ENCODE measurements around the gene SPG7.

SPG7 gene

GRCh38 chr16:89484923-89485679, 23.1 kb upstream of the SPG7 start:
- no peak for DNase-seq (ENCODE audit: low read depth in 2 of 2, low spot score in 1 of 2)

DNA sequence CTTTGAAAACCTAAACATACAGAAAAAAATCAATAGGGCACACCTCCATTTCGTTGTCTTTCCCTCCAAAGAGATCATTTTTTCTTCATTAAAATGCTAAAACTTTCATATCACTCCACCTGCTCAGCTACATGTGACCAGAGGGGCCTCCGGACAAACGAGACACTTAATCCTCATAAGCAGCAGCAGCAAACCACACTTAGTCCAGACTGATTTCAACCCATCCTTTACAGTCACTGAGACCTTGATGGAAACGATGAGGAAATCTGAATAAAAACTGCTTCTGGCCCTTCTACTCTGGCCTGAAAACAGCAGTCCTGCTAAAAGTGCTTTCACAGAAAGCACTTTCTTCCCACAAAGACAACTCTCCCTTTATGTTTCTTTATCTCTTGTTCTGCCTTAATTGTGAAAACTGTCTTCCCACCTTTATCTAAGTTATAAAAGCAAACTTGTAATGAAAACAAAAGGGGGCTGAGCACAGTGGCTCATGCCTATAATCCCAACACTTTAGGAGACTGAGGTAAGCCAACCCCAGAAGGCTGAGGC, 22.4 kb upstream of the SPG7 start:
- no peak for DNase-seq (ENCODE audit: low read depth in 2 of 2, low spot score in 1 of 2)

DNA sequence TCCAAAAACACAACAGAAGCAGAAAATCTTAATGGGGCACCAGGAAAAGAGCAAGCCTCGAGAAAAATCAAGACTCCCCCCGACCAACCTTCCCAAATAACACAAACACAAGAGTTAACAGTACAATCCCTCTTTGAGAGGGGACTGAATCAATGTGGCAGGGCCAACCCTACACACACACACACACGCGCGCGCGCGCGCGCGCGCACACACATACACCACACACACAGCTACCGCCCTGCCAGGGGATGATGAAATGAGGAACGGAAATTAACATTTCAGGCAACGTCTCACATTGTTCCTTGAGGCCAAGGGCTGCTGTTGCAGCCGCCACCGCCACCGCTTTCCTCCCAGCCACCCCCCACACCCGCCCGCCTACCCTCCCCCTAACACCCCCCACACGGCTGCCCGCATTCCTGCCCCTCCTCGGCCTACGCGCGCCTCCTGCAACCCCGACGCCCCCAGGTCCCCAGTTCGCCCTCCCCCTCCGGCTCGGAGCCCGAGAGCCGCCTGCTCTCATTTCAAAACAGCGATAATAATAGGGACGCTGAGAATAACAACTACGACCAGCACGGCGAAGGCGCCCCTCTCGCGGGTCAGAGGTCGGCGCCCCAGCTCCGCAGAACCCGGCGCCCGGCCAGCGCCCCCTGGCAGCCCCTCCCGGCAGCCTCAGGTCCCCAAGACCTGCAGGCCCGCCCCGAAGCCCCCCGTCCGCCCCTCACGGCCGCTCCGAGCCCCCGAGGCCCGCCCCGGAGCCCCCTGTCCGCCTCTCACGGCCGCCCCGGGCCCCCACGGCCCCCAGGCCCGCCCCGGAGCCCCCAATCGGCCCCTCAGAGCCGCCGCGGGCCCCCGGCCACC, 18.9 kb upstream of the SPG7 start:
- peak; percentile 61 to 86 for DNase-seq (ENCODE audit: low read depth in 2 of 2, low spot score in 1 of 2)

DNA sequence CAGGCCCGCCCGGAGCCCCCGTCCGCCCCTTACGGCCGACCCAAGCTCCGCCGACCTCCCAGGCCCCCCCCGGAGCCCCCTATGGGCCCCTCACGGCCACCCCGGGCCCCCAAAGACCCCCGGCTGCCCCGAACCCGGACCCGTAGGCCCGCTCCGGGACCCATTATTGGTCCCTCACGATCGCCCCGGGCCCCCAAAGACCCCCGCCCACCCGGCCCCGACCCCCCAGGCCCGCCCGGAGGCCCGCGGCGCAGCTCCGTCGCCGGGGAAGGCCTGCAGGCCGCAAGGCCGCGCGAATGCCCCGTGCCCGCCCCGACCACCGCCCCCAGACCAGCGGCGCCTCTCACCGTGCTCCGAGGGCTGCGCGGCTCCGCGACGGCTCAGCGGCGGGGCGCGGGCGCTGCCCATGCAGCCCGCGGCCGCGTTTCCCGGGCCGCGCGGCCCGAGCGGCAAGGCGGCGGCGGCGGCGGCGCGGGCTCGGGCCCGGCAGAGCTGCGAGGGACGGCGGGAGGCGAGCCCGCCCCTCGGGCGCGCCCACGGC, 18.2 kb upstream of the SPG7 start:
- DNase-seq (ENCODE audit: low read depth in 2 of 2, low spot score in 1 of 2), result no peak

DNA sequence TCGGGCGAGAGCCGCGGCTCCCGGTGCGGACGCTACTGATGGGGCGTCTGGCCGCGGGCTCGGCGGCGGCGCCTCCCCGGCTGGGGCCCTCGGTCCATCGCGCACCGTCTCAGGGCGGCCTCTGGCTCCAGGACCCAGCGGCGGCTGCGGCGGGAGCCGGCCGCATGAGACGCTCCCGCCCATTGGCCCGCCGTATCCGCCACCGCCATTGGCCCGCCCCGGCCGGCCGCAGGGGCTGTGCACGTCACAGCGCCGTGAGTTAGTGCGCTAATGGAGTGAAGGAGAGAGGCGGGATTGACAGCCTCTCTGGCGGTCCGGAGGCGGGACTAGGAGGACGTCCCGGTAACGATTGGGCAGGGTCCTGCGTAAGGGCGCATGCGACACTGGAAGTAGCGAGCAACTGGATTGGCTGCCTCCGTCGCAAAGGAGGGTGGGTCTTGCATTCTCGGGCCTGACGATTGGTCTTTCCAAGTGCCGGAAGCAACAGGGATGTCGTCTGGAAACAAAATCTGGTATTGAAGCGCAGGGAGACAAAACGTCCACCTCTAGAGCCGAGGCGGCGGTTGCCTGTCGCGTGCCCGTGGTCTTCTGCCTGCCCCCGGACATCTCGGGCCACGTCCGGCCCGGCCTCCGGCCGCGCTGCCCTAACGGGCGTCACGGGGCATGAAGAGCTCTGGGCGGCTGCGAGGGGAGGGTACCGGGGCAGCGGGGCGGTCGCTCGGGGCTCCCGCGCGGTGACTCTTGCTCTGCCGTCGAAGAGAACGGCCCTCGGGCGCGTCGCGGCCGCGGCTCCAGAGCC, 17.6 kb upstream of the SPG7 start, which contains the start of gene ANKRD11:
Gene ANKRD11, minus strand, starts transcription at position 123 of the 799 bp plus-strand sequence. CDS start 173,542 bp downstream, outside the sequence.
- DNase-seq (ENCODE audit: low read depth in 2 of 2, low spot score in 1 of 2), result peak; percentile 93 to 98

- DNase-seq (ENCODE audit: low read depth in 2 of 2, low spot score in 1 of 2), result no peak
These were observed 16.8 kb upstream of the SPG7 start for GRCh38 chr16:89491238-89491869.

DNA sequence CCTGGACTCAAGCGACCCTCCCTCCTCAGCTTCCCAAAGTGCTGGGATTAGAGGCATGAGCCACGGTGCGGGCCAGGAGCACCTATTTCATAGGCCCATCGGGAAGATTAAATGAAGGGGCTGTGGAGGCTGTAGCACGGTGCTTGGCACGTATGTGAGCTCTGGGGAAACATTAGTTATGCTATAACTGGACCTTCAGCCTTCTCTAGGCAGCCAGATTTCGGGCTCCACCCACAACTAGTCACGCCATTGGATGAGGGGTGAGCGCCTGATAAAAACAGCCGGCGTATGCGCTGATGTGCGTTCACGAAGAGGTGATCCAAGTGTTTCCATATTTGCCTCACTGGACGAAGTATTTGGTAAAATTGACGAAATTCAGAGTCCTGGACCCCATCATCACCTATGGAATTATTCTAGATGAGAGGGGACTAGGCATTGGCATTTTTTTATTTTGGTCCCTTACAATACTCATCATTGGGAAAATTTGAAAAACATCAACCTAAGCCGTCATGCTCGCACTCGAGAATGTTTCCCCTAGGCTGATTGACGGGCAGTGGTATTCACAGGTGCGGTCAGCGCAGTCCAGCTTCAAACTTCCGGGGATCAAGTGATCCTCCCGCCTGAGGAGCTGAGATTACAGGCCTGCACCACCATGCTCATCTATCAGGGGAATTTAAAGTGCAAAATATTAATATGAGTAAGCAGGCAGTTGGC, 16.1 kb upstream of the SPG7 start:
- DNase-seq (ENCODE audit: low read depth in 2 of 2, low spot score in 1 of 2), result no peak

- no peak for DNase-seq (ENCODE audit: low read depth in 2 of 2, low spot score in 1 of 2)
These were observed 14.4 kb upstream of the SPG7 start for GRCh38 chr16:89493776-89494175.

- no peak for DNase-seq (ENCODE audit: low read depth in 2 of 2, low spot score in 1 of 2)
These were observed 13.1 kb upstream of the SPG7 start for GRCh38 chr16:89495121-89495520.

DNA sequence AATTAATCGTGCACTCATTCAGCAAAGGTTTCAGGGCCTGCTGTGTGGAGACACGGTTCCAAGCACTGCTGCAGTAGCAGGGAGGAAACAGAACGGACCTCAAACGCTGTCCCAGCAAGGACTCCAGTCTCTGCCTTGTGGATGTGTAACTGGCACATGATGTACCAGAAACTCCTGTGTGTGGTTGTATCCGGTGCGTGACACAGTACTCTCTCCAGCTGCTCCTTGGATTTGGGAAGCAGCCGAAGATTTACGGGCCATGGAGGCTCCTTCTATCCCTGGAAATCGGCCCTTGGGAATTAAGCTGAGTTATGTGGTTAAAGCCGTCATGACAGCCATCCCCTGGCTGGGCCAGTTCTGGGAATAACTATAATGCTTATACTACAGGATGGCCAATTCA, 9.4 kb upstream of the SPG7 start:
- no peak for DNase-seq (ENCODE audit: low read depth in 2 of 2, low spot score in 1 of 2)

DNA sequence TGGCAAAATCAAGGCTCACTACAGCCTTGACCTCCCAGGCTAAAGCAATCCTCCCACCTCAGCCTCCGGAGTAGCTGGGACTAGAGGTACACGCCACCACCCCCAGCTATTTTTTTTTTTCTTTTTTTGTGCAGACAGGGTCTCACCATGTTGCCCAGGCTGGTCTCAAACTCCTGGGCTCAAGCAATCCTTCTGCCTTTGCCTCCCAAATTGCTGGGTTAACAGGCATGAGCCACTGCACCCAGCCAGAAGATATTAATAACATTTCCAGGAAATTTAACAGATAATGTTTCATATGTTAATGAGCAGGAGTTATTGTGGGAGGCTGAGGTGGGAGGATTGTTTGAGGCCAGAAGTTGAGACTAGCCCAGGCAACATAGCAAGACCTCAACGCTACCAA, 8.4 kb upstream of the SPG7 start:
- DNase-seq (ENCODE audit: low read depth in 2 of 2, low spot score in 1 of 2), result no peak

GRCh38 chr16:89502081-89502843, 5.9 kb upstream of the SPG7 start:
- no peak for DNase-seq (ENCODE audit: low read depth in 2 of 2, low spot score in 1 of 2)

GRCh38 chr16:89504091-89504490, 4.1 kb upstream of the SPG7 start:
- DNase-seq (ENCODE audit: low read depth in 2 of 2, low spot score in 1 of 2), result no peak

DNA sequence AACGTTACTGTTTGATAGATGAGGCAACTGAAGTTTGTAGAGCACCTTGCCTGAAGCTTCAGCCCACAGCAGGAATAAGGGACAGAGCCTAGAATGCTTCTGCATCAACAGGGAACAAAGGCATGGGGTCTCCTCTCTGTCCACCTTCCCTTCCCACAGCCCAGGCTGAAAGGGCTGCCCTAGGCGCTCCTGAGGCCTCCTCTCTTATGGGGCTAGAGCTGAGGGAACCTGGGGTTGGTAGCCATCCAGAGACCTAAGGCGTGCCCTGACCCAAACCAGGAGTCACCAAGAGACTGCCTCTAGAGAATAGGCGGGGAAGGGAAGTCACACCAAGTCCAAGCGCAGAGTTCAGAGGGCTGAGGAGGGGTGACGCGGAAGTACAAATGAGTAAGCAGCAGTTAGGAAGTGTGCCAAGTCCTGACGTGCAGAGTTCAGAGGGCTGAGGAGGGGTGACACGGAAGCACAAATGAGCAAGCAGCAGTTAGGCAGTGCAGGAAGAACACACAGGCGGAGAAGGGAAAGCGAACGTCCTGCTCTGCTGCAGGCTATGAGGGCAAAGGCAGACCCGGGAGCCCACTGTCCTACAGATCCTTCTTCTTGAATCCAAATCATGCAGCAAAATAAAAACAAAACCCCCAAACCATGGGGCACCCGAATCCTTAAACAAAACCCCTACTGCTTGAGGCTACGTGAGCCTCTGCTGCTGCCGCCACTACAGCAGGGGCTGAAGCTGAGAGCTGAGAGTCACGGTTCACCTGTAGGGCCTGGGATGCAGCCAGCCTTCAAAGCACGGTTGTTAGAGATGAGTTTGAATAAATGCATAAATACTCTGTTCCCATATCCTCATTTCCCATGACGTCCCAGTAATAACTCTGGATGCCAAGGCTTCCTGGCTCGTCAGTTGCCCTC, 2.7 kb upstream of the SPG7 start:
- peak; percentile 68 to 78 for DNase-seq (ENCODE audit: low read depth in 2 of 2, low spot score in 1 of 2)

GRCh38 chr16:89506113-89506504, 2.1 kb upstream of the SPG7 start:
- no peak for DNase-seq (ENCODE audit: low read depth in 2 of 2, low spot score in 1 of 2)

GRCh38 chr16:89506791-89507191, 1.4 kb upstream of the SPG7 start:
- DNase-seq (ENCODE audit: low read depth in 2 of 2, low spot score in 1 of 2), result no peak

GRCh38 chr16:89507214-89507833, 879 bp upstream of the SPG7 start:
- DNase-seq (ENCODE audit: low read depth in 2 of 2, low spot score in 1 of 2), result no peak

DNA sequence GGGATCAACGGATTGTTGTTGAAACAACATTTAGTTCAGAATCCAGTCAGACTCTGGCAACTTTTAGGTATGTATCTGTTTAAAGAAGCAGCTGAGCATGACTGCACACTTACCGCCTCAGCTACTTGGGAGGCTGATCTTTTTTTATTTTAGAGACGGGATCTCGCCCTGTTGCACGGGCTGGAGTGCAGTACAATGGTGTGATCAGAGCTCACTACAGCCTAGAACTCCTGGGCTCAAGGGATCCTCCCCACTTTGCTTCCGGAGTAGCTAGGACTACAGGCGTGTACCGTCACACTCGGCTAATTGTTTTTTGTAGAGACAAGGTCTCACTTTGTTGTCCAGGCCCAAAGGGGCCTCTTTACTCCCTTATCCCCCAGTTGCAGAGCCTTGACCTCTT, 2.3 kb downstream of the SPG7 start:
- no peak for DNase-seq (ENCODE audit: low read depth in 2 of 2, low spot score in 1 of 2)
